ENCODE results near the gene DUOXA1.
A peak's percentile ranks its signal among the peaks of the same experiment; 100 is the strongest.

Gene DUOXA1

DNA sequence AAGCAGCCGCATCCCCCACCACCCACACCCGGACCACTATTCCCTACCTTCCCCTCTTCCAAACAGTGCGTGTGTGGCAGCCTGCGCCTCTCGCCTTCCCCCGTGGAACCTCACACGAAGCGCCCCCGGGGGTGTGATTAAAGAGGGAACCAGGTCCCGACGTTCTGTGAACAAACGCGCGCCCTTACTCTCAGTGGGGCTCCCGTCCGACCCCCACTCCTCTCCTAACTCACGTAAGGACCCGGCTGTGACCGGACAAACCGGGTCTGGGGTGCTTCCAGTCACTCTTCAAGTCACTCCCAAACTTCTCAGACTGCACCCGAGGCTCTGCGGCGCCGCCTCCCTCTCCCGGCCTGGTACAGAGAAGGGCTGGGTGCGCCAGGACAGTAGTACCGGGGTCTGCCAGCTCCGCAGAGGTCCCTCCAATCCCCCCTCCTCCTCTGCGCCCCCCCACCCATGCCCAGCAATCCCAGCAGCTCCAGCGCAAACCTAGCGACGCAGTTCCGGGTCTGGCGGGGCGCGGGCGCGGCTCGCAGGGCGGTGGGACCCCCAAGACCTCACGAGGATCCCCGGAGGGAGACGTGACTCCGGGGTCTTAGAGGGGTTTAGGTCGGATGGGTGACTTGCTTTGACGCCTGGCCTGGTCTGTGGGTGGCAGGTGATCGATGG lies 574 bp downstream of the DUOXA1 start:
- H3K27ac ChIP-seq, result no peak overlapping the region
- H3K36me3 ChIP-seq (replicated peaks), result no peaks in the 10 kb centered on the region
- in situ Hi-C loops (cut with HindIII; ENCODE audit: low pct_ligation_motif_present, low sequenced_read_pairs), result no loop called here
- H3K4me3 ChIP-seq (ENCODE audit: low read depth, low read length), result no peak overlapping the region
- DNase-seq, result no peak
- H3K27me3 ChIP-seq (replicated peaks), result peaks cover 47% of the 10 kb centered on the region
- TF ChIP-seq, protein P1, sequence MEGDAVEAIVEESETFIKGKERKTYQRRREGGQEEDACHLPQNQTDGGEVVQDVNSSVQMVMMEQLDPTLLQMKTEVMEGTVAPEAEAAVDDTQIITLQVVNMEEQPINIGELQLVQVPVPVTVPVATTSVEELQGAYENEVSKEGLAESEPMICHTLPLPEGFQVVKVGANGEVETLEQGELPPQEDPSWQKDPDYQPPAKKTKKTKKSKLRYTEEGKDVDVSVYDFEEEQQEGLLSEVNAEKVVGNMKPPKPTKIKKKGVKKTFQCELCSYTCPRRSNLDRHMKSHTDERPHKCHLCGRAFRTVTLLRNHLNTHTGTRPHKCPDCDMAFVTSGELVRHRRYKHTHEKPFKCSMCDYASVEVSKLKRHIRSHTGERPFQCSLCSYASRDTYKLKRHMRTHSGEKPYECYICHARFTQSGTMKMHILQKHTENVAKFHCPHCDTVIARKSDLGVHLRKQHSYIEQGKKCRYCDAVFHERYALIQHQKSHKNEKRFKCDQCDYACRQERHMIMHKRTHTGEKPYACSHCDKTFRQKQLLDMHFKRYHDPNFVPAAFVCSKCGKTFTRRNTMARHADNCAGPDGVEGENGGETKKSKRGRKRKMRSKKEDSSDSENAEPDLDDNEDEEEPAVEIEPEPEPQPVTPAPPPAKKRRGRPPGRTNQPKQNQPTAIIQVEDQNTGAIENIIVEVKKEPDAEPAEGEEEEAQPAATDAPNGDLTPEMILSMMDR (IDR thresholded peaks at IDR 0.05; ENCODE audit: low read depth, low read length, missing control alignments), result no peak

DNA sequence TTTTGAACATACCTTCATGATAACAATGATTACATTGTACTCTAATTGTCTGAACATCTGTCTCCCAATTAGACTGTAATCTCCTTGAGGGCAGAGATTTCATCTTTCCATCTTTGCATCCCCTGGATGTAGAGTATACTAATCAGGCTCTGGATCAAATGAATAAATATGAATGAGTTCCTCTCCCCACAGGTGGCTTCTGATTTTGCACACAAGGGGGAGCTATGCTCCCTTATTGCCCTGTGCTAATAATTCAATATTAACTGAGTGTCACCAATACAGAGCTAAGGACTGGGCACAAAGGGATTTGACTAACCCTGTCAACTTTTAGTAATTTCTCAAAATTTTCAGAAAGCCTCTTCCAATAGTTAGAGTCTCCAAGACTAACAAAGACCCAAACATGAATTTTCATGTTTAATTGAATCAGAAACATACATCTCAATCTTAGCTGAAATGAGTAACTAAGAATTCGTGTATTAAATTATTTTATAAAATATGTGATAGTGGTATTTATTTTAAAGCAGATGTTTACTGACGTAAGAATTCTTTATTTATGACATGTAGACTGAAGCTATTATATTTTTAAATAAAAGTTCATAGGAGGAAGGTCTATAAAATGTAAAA lies 3.0 kb downstream of the DUOXA1 start:
- Histone ChIP-seq H3K4me3 (ENCODE audit: low read depth, low read length) (no peak overlapping the region), H3K27ac (no peak overlapping the region), H3K27me3 (replicated peaks) (peaks cover 36% of the 10 kb centered on the region), H3K36me3 (replicated peaks) (no peaks in the 10 kb centered on the region)
- DNase-seq, result peak; percentile 28
- in situ Hi-C loops (cut with HindIII; ENCODE audit: low pct_ligation_motif_present, low sequenced_read_pairs), result no loop called here
- TF ChIP-seq, protein P1 (IDR thresholded peaks at IDR 0.05; ENCODE audit: low read depth, low read length, missing control alignments), result peak; percentile 79

DNA sequence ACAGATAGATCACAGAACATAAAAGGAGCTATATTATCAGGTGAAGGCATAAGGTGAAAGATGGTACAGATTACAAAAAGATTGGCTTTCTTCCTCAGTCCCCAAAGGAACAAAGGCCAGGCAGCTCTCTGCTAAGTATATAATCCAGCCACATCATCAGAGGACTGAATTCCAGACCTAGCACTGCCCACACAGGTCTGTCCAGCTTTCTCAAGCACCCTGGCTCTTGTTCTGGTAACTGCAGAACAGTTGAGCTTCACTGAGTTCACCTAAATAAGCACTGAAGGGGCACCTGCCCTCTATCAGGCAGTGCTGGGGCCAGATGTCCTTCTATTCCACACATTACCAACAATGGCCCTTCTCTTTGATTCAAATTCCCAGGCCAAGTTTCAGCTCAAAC lies 6.3 kb downstream of the DUOXA1 start:
- TF ChIP-seq, protein P1 (IDR thresholded peaks at IDR 0.05; ENCODE audit: low read depth, low read length, missing control alignments), result no peak
- DNase-seq, result no peak
- Histone ChIP-seq H3K27me3 (replicated peaks) (peaks cover 6% of the 10 kb centered on the region), H3K36me3 (replicated peaks) (no peaks in the 10 kb centered on the region), H3K27ac (no peak overlapping the region), H3K4me3 (ENCODE audit: low read depth, low read length) (no peak overlapping the region)
- in situ Hi-C loops (cut with HindIII; ENCODE audit: low pct_ligation_motif_present, low sequenced_read_pairs), result no loop called here

DNA sequence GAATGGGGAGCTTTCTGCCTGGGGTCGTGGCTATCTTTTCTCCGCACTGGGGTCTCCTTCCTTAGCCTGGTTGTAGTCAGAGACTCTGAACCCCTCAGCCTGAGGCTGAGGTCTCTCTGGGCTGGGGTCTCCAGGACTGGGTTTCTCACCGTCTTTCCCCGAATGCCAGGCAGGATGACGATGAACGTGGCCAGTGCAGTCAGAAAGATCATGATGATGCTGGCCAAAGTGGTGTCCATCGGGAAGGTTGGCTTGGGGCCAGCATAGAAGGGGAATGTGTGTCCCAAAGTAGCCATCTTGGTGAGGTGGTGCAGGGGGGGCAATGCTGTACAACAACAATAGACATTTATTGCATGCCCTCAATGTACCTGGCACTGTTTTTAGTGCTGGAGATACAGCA lies 7.0 kb downstream of the DUOXA1 start:
- in situ Hi-C loops (cut with HindIII; ENCODE audit: low pct_ligation_motif_present, low sequenced_read_pairs), result no loop called here

DNA sequence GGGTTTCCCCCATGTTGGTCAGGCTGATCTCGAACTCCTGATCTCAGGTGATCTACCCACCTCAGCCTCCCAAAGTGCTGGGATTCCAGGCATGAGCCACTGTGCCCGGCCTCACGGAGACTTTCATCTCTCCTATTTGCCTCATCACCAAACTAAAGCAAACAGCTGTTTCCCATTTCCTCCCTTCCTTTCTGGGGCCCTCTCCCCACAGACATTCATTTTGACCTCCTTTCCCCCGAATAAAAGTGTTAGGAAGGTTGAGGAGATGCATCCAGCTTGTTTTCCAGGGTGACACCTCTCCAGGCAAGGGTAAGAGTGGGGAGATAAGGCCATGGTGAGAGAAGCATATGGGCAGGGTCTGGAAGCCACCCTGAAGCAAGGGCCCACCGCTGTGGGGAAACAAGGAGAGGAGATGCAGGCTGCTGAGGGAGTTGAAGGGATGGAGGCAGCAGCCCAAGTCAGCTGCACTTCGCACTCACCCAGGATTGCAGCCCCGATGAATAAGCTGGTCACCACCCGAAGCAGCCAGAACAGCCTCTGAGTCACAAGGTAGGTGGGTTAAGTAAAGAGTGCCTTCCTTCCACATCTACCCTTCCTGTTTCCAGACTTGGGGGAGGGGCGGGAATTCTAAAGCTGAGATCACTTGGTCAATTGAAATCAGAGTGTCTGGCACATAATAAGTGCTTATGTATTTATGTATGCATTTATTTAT lies 7.8 kb downstream of the DUOXA1 start:
- Histone ChIP-seq H3K27me3 (replicated peaks) (peaks cover 8% of the 10 kb centered on the region), H3K36me3 (replicated peaks) (no peaks in the 10 kb centered on the region), H3K4me3 (ENCODE audit: low read depth, low read length) (no peak overlapping the region), H3K27ac (no peak overlapping the region)
- in situ Hi-C loops (cut with HindIII; ENCODE audit: low pct_ligation_motif_present, low sequenced_read_pairs), result no loop called here
- TF ChIP-seq, protein P1 (IDR thresholded peaks at IDR 0.05; ENCODE audit: low read depth, low read length, missing control alignments), result no peak
- peak; percentile 83 for DNase-seq

More for the DNA sequence above, 7.0 kb downstream of the DUOXA1 start:
- TF ChIP-seq, protein P1 (IDR thresholded peaks at IDR 0.05; ENCODE audit: low read depth, low read length, missing control alignments), result no peak
- no peaks in the 10 kb centered on the region for H3K36me3 ChIP-seq (replicated peaks)
- H3K27me3 ChIP-seq (replicated peaks), result peaks cover under 1% of the 10 kb centered on the region
- no peak for DNase-seq
- no peak overlapping the region for H3K4me3 ChIP-seq (ENCODE audit: low read depth, low read length)
- no peak overlapping the region for H3K27ac ChIP-seq
